A673 (cell line): ENCODE measurements around the gene PSMD7. TPM values are rescaled to one million over a fixed set of nuclear protein-coding genes. Genes with fewer than 3 reads are reported as not detected.
A peak's percentile ranks its signal among the peaks of the same experiment; 100 is the strongest.

Experiments used
- BruUV-seq: library from RNA; stranded (reverse); fragments of 400-500 nt; replicated peaks from 2 replicates; lab custom pipeline; 2021; lab: Mats Ljungman, UMichigan
- CTCF ChIA-PET: fragments of 300-600 bp; sonication (Branson Sonifier 250); formaldehyde crosslinking; loops from one replicate; lab custom pipeline; 2022; ENCODE audit warnings: antibody characterized with exemption; lab: Charles Lee
- POLR2A ChIA-PET: fragments of 300-600 bp; sonication (Branson Sonifier 250); formaldehyde crosslinking; loops from one replicate; lab custom pipeline; 2022; ENCODE audit warnings: antibody characterized with exemption; ENCODE audit not compliant: low non-redundant PET; lab: Charles Lee
- DNase-seq: peaks from one replicate; pipeline ENCODE4 v3.0.0-alpha.2; 2015; ENCODE audit warnings: low spot score
- H3K27ac ChIP-seq: fragments of 200-600 bp; sonication (generic); 2 replicates; pipeline ENCODE4 v1.5.1; 2016; ENCODE audit warnings: mixed run types, low read depth, mild to moderate bottlenecking, mixed read lengths, antibody characterized with exemption, low read length; ENCODE audit not compliant: poor library complexity, severe bottlenecking
- H3K27me3 ChIP-seq: fragments of 200-600 bp; sonication (generic); replicated peaks from 2 replicates; pipeline ENCODE4 v1.6.1; 2017; ENCODE audit warnings: mixed run types, low read depth, mild to moderate bottlenecking, mixed read lengths, antibody characterized with exemption, low read length; ENCODE audit not compliant: insufficient read depth, poor library complexity
- H3K36me3 ChIP-seq: fragments of 200-600 bp; sonication (generic); 2 replicates; pipeline ENCODE4 v1.6.1; 2016; ENCODE audit warnings: mixed run types, mild to moderate bottlenecking, mixed read lengths, antibody characterized with exemption, low read length; ENCODE audit not compliant: insufficient read depth, poor library complexity, severe bottlenecking
- H3K4me1 ChIP-seq: fragments of 200-600 bp; sonication (generic); 2 replicates; pipeline ENCODE4 v1.6.1; 2017; ENCODE audit warnings: mixed run types, mild to moderate bottlenecking, mixed read lengths, antibody characterized with exemption, low read length; ENCODE audit not compliant: insufficient read depth, poor library complexity, severe bottlenecking
- H3K4me3 ChIP-seq: fragments of 200-600 bp; sonication (generic); 2 replicates; pipeline ENCODE4 v1.5.1; 2016; ENCODE audit warnings: low read depth, mixed run types, mild to moderate bottlenecking, mixed read lengths, low read length; ENCODE audit not compliant: poor library complexity, severe bottlenecking
- H3K9me3 ChIP-seq: fragments of 200-600 bp; sonication (generic); 2 replicates; pipeline ENCODE4 v1.6.1; 2016; ENCODE audit warnings: mixed run types, low read depth, mild to moderate bottlenecking, mixed read lengths, antibody characterized with exemption, low read length; ENCODE audit not compliant: poor library complexity, severe bottlenecking
- CTCF ChIP-seq: fragments of 300-800, 200-600 bp; sonication (generic); conservative IDR thresholded peaks from 2 replicates; pipeline ENCODE4 v1.5.1; 2017; ENCODE audit warnings: low read depth, mild to moderate bottlenecking, antibody characterized with exemption, low read length, moderate library complexity, mixed read lengths
- EZH2 ChIP-seq: fragments of 200-600 bp; sonication (generic); IDR thresholded peaks from 2 replicates; pipeline ENCODE4 v1.6.1; 2017; ENCODE audit warnings: borderline replicate concordance, low read depth, mild to moderate bottlenecking, mixed read lengths, antibody characterized with exemption, low read length; ENCODE audit not compliant: poor library complexity, severe bottlenecking
- intact Hi-C: fragments of 100-400 bp; cut with micrococcal nuclease; formaldehyde crosslinking; loops from one replicate; pipeline ENCODE4 v1.10.0; 2022; ENCODE audit not compliant: unreplicated experiment
- total RNA-seq: library from RNA; stranded (reverse); gene quantifications from 2 replicates; pipeline ENCODE4 v1.2.3, GENCODE V29; 2021

Gene PSMD7
- total RNA-seq, 1 experiment from 2014 or later: 188 TPM

GRCh38 chr16:74307383-74307782 lies 10.8 kb downstream of the PSMD7 start:
- no peaks in the 10 kb centered on the region for H3K9me3 ChIP-seq
- TF ChIP-seq CTCF (no peak), EZH2 (no peak)
- no TSS peak for BruUV-seq
- DNase-seq: no peak
- ChIA-PET CTCF (interaction anchor here (1.0 kb wide), 1 partner anchor 9 kb away, joined by 3 read pairs; no protein-coding TSS in a partner anchor), POLR2A (no interaction called here)
- intact Hi-C loops: loop anchor here (10.0 kb wide), 1 partner anchor 347 kb away; no protein-coding TSS in a partner anchor
- H3K4me3 ChIP-seq: no peak overlapping the region
- peaks cover 48% of the 10 kb centered on the region for H3K36me3 ChIP-seq
- no peaks in the 10 kb centered on the region for H3K4me1 ChIP-seq
- H3K27me3 ChIP-seq: no peaks in the 10 kb centered on the region
- H3K27ac ChIP-seq: no peak overlapping the region

- Histone ChIP-seq H3K4me1 (no peaks in the 10 kb centered on the region), H3K27me3 (no peaks in the 10 kb centered on the region), H3K9me3 (no peaks in the 10 kb centered on the region), H3K27ac (no peak overlapping the region), H3K4me3 (no peak overlapping the region), H3K36me3 (peaks cover 21% of the 10 kb centered on the region)
- TF ChIP-seq CTCF (peak; percentile 76), EZH2 (no peak)
- no TSS peak for BruUV-seq
- CTCF ChIA-PET: interaction anchor here (0.6 to 1.0 kb wide), 3 partner anchors 9 to 341 kb away, joined by 3 to 6 read pairs (median 6); no protein-coding TSS in a partner anchor
- DNase-seq: peak; percentile 73
- POLR2A ChIA-PET: no interaction called here
- intact Hi-C loops: loop anchor here (2.0 to 10.0 kb wide), 3 partner anchors 319 to 552 kb away; no protein-coding TSS in a partner anchor
These were observed 13.5 kb downstream of the PSMD7 start for GRCh38 chr16:74309789-74310781.

- DNase-seq: no peak
- Histone ChIP-seq H3K36me3 (no peaks in the 10 kb centered on the region), H3K27me3 (no peaks in the 10 kb centered on the region), H3K4me3 (no peak overlapping the region), H3K27ac (no peak overlapping the region), H3K9me3 (no peaks in the 10 kb centered on the region), H3K4me1 (no peaks in the 10 kb centered on the region)
- CTCF ChIA-PET: no interaction called here
- intact Hi-C loops: no loop called here
- BruUV-seq: no TSS peak
- POLR2A ChIA-PET: no interaction called here
- no peak for TF ChIP-seq EZH2
These were observed 18.4 kb downstream of the PSMD7 start for GRCh38 chr16:74315059-74315458.
